UCSD-AML1 (cell line): ENCODE measurements around the gene XIAP.
"Not testable (repeated sequence)": the region's sequence is repeated elsewhere in the genome, so short reads cannot be mapped to it uniquely, and the experiment has no call there.

Experiments used
- DNase-seq: peaks from one replicate; lab custom pipeline; 2025; ENCODE audit not compliant: unreplicated experiment; lab: John Stamatoyannopoulos, UW

Gene XIAP

GRCh38 chrX:123873956-123874355, 14.1 kb downstream of the XIAP start:
- DNase-seq, result no peak

- DNase-seq, result no peak
Measured at GRCh38 chrX:123876177-123876576, 16.3 kb downstream of the XIAP start.

GRCh38 chrX:123876844-123877243, 17.0 kb downstream of the XIAP start:
- DNase-seq, result no peak

GRCh38 chrX:123878252-123878721, 18.4 kb downstream of the XIAP start:
- DNase-seq, result no peak

GRCh38 chrX:123881330-123881729, 21.5 kb downstream of the XIAP start:
- no peak for DNase-seq

- no peak for DNase-seq
Measured at GRCh38 chrX:123882391-123882790, 22.5 kb downstream of the XIAP start.

- no peak for DNase-seq
Measured at GRCh38 chrX:123884809-123885408, 25.1 kb downstream of the XIAP start.

- DNase-seq, result no peak
Measured at GRCh38 chrX:123899701-123900100, 39.8 kb downstream of the XIAP start.

GRCh38 chrX:123903261-123903660, 43.4 kb downstream of the XIAP start:
- not testable (repeated sequence) for DNase-seq

- no peak for DNase-seq
Measured at GRCh38 chrX:123905332-123905731, 45.5 kb downstream of the XIAP start.

- no peak for DNase-seq
Measured at GRCh38 chrX:123906557-123907316, 46.9 kb downstream of the XIAP start.

GRCh38 chrX:123909523-123909922, 49.7 kb downstream of the XIAP start:
- no peak for DNase-seq

GRCh38 chrX:123917069-123917468, 57.2 kb downstream of the XIAP start:
- DNase-seq, result no peak

- DNase-seq, result no peak
Measured at GRCh38 chrX:123918106-123918721, 58.4 kb downstream of the XIAP start.

GRCh38 chrX:123920105-123920785, 60.4 kb downstream of the XIAP start:
- DNase-seq, result no peak

- no peak for DNase-seq
Measured at GRCh38 chrX:123923211-123923610, 63.4 kb downstream of the XIAP start.

GRCh38 chrX:123924186-123924585, 64.3 kb downstream of the XIAP start:
- no peak for DNase-seq

- DNase-seq, result no peak
Measured at GRCh38 chrX:123927845-123928244, 68.0 kb downstream of the XIAP start.

- DNase-seq, result not testable (repeated sequence)
Measured at GRCh38 chrX:123932055-123932454, 72.2 kb downstream of the XIAP start.

- no peak for DNase-seq
Measured at GRCh38 chrX:123943074-123943473, 83.2 kb downstream of the XIAP start.

GRCh38 chrX:123943488-123943887, 83.6 kb downstream of the XIAP start:
- no peak for DNase-seq

GRCh38 chrX:123949846-123950245, 90.0 kb downstream of the XIAP start:
- no peak for DNase-seq
